Fibroblast of pulmonary artery (primary cell): Measurements from ENCODE around the gene MALSU1.
"Not testable (repeated sequence)": the region's sequence is repeated elsewhere in the genome, so short reads cannot be mapped to it uniquely, and the experiment has no call there.

Experiments
- DNase-seq: peaks from one replicate; pipeline ENCODE4 v3.0.0-alpha.2; 2010; ENCODE audit warnings: low read depth
- H3K4me3 ChIP-seq: replicated peaks from 2 replicates; pipeline ENCODE4 v1.5.1; 2011; ENCODE audit warnings: low read depth, mild to moderate bottlenecking, control low read depth, low read length, moderate library complexity
- TF ChIP-seq, protein P1 (sequence below): IDR thresholded peaks from 2 replicates; pipeline ENCODE4 v1.5.1; 2011; ENCODE audit warnings: mild to moderate bottlenecking, control low read depth, low read length, inconsistent platforms; ENCODE audit errors: missing control alignments

The MALSU1 gene

DNA sequence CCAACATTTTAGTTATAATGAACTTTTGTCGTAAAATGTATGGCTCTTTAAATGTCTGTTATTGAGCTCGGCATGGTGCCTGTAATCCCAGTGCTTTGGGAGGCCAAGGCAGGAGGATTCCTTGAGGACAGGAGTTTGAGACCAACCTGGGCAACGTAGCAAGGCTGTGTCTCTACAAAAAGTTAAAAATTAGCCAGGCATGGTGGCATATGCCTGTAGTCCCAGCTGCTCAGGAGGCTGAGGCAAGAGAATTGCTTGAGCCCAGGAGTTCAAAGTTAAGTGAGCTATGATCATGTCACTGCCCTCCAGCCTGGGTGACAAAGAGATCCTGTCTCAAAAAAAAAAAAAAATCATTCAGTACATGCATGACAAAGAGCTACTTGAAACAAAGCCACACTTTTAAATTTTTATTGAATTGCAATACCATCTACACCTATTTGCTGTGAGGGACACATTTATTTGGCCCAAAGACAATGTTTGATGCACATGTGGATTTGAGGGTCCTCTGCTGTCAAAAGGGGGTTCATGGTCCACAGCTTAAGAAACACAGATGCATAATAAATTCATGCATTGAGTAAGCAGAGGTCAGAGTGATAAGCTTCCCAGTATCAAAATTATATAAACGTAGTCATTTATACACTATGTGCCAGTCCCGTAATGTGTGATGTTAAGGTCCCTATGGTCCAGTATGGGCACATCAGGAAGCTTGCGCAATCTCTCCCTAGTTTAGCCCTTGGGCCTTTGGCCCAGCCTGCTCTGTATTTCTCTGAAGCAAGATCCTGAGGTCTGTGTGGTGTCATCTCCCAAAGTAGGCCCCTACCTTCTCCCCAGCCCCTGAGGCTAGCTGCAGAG, 4.4 kb upstream of the MALSU1 start:
- H3K4me3 ChIP-seq = no peak overlapping the region

DNA sequence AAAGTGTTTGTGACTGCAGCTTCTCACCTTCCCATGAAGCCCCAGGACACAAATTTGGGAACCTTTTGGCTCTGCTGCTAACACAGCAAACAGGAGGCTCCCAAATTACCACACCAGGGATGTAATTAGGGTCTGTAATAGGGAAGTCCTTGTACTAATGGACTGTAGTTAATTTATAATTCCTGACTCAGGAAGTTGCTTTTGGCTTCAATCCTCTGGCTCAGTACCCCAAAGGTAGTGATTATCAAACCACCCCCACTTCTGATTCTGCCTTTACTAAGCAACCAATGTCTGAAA, 3.8 kb upstream of the MALSU1 start:
- DNase-seq = no peak
- TF ChIP-seq, protein P1, sequence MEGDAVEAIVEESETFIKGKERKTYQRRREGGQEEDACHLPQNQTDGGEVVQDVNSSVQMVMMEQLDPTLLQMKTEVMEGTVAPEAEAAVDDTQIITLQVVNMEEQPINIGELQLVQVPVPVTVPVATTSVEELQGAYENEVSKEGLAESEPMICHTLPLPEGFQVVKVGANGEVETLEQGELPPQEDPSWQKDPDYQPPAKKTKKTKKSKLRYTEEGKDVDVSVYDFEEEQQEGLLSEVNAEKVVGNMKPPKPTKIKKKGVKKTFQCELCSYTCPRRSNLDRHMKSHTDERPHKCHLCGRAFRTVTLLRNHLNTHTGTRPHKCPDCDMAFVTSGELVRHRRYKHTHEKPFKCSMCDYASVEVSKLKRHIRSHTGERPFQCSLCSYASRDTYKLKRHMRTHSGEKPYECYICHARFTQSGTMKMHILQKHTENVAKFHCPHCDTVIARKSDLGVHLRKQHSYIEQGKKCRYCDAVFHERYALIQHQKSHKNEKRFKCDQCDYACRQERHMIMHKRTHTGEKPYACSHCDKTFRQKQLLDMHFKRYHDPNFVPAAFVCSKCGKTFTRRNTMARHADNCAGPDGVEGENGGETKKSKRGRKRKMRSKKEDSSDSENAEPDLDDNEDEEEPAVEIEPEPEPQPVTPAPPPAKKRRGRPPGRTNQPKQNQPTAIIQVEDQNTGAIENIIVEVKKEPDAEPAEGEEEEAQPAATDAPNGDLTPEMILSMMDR = no peak
- no peak overlapping the region for H3K4me3 ChIP-seq

More for the DNA sequence above, 4.4 kb upstream of the MALSU1 start:
- DNase-seq = no peak
- TF ChIP-seq, protein P1 = no peak

DNA sequence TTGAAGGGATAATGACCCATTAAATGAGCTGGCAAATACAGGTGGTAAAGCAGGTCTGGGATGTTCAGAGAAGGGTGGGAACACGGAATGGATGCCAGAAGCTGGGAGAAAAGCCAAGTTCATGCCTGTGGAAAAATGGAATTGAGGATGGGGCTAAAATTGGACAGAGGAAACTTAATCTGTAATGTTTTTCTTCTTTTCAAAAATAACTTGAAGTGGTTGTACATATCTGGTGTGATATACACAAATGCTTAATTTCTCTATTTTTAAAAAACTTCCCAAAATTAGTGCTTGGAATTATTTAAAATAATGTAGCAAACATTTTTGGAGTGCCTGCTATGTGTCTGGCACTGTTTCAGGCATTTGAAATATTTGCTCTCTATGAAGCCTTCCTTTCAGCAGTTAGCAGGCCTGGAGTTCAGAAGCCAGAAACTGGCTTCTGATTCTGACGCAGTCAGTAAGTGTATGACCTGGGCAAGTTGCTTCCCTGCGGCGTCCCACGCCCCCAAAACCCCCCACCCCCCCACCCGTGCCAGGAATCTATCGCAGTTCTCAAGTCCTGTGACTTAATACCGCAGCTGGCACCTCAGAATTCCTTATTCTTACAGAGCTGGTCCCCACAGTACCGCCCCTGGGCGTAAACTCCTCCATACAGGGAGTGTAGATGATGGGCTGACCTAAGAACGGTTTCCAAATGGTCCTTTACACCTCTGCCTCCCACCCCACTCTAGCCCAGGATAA, 828 bp upstream of the MALSU1 start:
- peak; percentile 80 for DNase-seq
- TF ChIP-seq, protein P1 = no peak
- no peak overlapping the region for H3K4me3 ChIP-seq

DNA sequence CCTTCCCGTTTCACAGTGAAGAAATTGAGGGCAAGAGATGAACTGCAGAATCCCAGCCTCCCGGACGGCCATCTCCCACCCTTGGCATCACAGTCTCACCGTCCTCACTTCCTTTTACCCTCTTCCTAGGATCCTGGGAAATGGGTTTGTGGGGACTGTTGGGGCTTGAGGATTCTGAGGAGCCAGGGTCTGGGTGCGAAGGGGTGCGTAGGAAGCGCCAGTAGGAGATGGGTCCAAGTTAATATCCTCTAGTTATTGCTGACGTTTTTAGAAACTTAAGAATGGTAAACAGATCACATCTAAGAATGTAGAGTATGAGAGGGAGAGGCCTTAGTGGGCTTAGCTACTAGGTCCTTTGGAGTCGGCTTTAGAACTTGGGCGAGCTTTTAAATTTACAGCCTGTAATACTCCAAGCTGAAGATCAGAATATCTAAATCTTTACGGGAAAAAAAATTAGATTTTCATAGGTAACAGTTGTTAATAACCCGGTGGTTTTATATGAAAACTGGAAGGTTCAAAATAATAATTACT, 696 bp downstream of the MALSU1 start:
- TF ChIP-seq, protein P1 = no peak
- DNase-seq = peak; percentile 23
- H3K4me3 ChIP-seq = peak overlapping the region; percentile 70

DNA sequence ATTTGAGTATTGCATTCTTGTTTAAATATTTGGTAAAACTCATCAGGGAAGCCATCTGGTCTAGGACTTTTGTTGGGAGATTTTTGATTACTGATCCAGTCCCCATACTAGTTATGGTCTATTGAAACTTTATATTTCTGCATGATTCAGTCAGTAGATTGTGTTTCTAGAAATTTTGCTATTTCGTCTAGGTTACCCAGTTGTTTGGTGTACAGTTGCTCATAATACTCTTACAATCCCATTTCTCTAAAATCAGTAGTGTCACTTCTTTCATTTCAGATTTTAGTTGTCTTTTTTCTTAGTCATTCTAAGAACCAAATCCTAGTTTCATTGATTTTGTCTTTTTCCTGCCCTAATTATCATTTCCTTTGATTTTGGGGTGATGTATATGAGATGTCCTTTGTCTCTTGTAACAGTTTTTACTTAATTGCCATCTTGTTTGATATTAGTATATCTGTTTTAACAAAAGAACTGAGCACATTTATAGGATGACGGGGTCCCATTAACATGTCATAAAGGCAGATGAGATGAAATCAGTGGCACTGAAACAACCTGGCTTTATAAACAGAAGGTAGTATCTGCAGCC, 7.9 kb downstream of the MALSU1 start:
- TF ChIP-seq, protein P1 = no peak
- DNase-seq = no peak
- no peak overlapping the region for H3K4me3 ChIP-seq

DNA sequence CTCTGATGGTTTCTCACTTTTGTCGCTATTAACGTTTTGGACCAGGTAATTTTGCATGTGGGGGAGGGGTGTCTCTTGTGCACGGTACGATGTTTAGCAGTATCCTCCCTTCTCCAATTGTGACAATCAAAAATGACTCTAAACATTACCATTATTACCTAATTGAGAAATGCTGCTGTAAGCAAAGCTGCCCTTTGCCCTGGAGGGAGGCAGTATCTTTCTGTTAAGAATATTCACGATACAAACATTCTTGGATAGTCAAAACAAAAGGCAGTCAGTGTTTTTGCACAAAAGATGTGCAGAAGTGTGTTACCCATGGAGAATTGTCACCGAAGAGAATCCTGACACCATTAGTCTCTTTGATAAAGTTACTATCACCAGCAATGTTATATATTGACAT, 9.6 kb downstream of the MALSU1 start:
- TF ChIP-seq, protein P1 = no peak
- no peak for DNase-seq
- H3K4me3 ChIP-seq = no peak overlapping the region

DNA sequence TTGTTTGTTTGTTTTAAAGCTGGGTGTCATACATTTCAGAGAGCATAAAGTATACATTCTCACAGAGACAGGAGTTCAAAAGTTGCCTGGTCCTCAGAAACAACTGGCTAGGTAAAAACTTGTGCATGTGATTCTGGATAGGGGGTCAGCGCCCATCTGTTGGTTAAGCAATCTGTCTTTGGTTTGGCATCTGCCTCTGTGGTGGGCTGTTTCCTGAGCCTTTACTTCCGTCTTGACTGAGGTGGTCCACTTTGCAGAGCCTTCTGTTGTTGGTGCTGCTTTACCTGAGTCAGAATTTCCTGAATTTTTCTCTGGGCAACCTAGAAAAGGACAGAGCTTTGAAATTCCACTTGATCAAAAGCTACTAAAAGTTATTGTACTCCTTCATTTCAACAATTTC, 13.0 kb downstream of the MALSU1 start:
- H3K4me3 ChIP-seq, DNase-seq: not testable (repeated sequence)
